SJCRH30 (cell line): ENCODE measurements around the gene MPV17L2. TPM values are rescaled to one million over a fixed set of nuclear protein-coding genes. Genes with fewer than 3 reads are reported as not detected.

Experiments used
- DNase-seq, 2 experiments: peaks; one replicate each; pipeline ENCODE4 v3.0.0-alpha.2; 2015 to 2020
- H3K27ac ChIP-seq: fragments of 250-450 bp; sonication (Bioruptor Pico); 2 replicates; pipeline ENCODE4 v1.5.1; 2020; ENCODE audit warnings: mild to moderate bottlenecking, moderate library complexity
- H3K27me3 ChIP-seq: fragments of 250-450 bp; sonication (Bioruptor Pico); 2 replicates; pipeline ENCODE4 v1.5.1; 2020; ENCODE audit warnings: mild to moderate bottlenecking, moderate library complexity
- H3K36me3 ChIP-seq: fragments of 250-450 bp; sonication (Bioruptor Pico); 2 replicates; pipeline ENCODE4 v1.5.1; 2020; ENCODE audit warnings: mild to moderate bottlenecking, moderate library complexity
- H3K4me1 ChIP-seq: fragments of 250-450 bp; sonication (Bioruptor Pico); 2 replicates; pipeline ENCODE4 v1.5.1; 2020; ENCODE audit warnings: mild to moderate bottlenecking, moderate library complexity
- H3K4me3 ChIP-seq: fragments of 250-450 bp; sonication (Bioruptor Pico); 2 replicates; pipeline ENCODE4 v1.5.1; 2020; ENCODE audit warnings: mild to moderate bottlenecking, moderate library complexity
- H3K9me3 ChIP-seq: fragments of 250-450 bp; sonication (Bioruptor Pico); replicated peaks from 2 replicates; pipeline ENCODE4 v1.5.1; 2020; ENCODE audit warnings: mild to moderate bottlenecking, moderate library complexity
- total RNA-seq: library from RNA; depleted of rRNA; stranded (reverse); fragments of >200 nt; shearing (Covaris generic); gene quantifications from 2 replicates; pipeline ENCODE4 v1.2.3, GENCODE V29; 2014

The MPV17L2 gene
- total RNA-seq, 1 experiment from 2014 or later, result 31.3 TPM

DNA sequence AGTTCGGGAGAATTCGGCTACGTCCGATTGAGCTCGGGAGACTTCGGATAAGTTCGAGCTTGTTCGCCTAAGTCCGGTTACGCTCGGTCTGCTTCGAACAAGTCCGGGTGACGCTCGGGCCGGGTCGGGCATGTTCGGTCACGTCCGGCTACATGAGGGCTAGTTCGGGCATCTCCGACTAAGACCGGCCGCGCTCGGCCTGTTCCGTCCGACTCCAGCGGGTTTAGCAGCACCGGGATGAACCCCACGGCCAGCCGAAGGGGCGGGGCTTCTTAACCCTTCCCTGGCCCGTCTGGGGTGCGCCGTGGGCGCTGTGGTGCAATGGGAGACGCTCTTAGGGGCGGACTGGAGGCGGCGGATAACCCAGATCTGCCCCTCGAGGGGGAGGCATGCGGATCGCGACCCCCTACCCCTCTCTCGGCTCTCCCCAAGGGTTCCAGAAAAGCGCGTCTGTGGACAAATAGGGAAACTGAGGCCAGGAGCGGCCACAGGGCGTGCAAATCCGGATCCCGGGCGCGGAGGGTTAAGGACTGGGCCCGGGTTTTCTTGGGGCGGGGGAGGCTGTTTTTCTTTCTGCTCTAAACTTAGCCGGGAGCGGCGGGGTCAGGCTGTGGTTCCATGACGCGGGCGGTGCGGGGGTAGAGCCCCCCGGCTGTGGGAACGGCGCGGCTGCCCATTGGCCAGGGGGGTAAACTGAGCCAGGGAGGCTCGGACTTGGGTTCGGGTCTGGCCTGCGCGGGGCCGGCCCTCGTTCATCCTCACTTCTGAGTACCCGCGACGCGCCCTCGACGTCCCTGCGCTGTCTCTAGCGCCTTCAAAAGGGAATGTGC, 31.7 kb downstream of the MPV17L2 start:
- no peaks in the 10 kb centered on the region for H3K9me3 ChIP-seq
- no peak overlapping the region for H3K27ac ChIP-seq
- DNase-seq, result no peak
- H3K4me3 ChIP-seq, result no peak overlapping the region
- H3K4me1 ChIP-seq, result no peaks in the 10 kb centered on the region
- H3K36me3 ChIP-seq, result no peaks in the 10 kb centered on the region
- H3K27me3 ChIP-seq, result no peaks in the 10 kb centered on the region

DNA sequence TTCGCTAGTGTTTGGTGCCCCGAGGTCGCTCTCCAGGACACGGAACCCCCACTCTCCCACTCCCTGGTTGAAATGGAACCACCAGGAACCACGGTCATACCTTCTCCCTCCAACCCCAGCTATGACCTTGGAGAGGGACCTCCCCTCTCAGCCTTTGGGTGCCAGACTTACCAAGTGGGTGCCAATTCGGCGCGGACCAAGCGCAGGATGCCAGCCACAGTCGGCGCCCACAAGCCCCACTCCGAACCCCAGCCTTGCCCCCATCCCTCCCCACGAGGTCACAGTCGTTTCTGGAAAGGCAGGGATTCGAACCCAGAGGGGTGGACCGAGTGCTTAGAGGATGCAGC, 32.3 kb downstream of the MPV17L2 start:
- Histone ChIP-seq H3K4me3 (no peak overlapping the region), H3K9me3 (no peaks in the 10 kb centered on the region)
- DNase-seq, result no peak

DNA sequence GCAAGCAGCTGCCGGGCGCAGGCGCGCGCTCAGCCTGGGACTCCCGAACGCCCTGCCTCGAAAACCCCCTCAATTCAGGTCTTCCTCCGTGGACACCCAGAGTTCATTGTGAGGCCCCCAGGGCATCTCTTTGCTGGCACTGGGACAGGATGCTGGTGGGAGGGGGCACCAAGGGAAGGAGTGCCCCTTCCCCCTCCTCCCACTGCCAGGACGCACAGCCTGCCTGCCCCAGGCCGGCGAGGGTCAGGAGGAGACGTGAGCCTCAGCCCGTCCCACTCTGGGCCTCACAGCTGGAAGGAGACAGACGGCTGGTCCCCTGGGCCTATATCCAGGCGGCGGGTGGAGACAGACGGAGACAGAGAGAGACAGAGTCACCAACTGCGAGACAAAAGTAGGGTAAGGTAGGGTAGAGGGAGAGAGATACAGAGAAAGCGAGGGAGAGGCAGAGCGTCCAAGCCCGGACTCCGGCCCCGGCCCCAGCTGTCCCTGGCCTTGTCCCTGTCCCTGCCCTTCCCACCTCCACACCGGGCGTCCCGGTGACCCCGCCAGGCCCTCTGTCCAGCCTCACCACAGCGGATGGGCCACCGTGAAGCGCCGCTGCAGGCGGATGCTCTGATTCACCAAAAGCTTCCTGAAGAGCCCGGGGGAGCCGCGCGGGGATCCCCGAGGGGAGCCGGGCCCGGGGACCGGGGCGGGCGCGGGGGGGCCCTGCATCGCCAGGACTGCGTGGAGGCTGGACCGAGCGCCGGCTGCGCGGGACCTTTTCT, 32.9 kb downstream of the MPV17L2 start, which contains the start of gene PDE4C:
Gene PDE4C, minus strand, starts transcription at position 737 of the 767 bp plus-strand sequence. Its CDS starts 23 bp downstream, at position 714.
- Histone ChIP-seq H3K27me3 (no peaks in the 10 kb centered on the region), H3K4me3 (peak within 1 kb of the TSS; percentile 30), H3K9me3 (no peaks in the 10 kb centered on the region), H3K36me3 (no peaks in the 10 kb centered on the region), H3K4me1 (no peaks in the 10 kb centered on the region), H3K27ac (no peak within 1 kb of the TSS)
- DNase-seq, result peak; percentile 63 to 65

More for the DNA sequence above, 32.3 kb downstream of the MPV17L2 start:
- Histone ChIP-seq H3K4me1 (no peaks in the 10 kb centered on the region), H3K27me3 (no peaks in the 10 kb centered on the region), H3K27ac (no peak overlapping the region), H3K36me3 (no peaks in the 10 kb centered on the region)

DNA sequence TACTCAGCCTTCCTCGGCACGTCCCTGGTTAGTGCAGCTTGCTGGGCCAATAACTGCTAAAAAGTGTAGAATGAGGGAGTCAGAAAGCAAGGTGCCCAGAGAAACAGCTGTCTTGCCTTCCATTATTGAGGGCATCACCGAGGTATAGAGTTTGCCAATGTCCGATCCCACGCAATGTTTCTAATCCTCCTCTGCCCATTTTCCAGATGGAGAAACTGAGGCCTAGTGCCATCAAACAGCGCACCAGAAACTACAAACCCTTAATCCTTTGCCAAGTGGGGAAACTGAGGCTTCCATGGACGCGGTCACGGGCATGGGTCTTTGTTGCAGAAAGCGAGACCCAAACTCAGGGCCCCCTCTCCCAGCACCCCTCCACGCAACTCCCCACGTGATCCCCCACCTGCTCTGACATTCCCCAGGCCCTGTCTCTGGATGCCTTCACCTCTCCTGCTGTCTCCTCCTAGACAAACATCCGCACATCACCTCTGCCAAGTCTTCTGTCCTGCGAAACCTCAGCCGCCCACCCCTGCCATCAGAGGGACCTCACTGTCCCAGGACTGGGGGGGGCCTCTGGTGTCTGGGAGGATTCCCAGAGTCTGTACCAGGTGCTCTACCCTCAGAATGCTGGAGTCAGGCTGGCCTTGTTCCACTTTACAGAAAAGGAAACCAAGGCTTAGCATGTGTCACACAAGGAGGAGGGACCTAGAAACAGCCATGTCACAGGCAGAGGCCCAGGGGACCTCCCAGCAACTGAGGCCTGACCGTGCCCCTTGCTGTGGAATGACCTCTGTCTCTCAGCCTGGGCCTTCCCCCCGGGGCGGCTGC, 34.1 kb downstream of the MPV17L2 start:
- Histone ChIP-seq H3K4me3 (no peak overlapping the region), H3K27me3 (no peaks in the 10 kb centered on the region), H3K4me1 (no peaks in the 10 kb centered on the region), H3K27ac (no peak overlapping the region), H3K9me3 (no peaks in the 10 kb centered on the region), H3K36me3 (no peaks in the 10 kb centered on the region)
- peak in 1 of 2 experiments; percentile 13 for DNase-seq

DNA sequence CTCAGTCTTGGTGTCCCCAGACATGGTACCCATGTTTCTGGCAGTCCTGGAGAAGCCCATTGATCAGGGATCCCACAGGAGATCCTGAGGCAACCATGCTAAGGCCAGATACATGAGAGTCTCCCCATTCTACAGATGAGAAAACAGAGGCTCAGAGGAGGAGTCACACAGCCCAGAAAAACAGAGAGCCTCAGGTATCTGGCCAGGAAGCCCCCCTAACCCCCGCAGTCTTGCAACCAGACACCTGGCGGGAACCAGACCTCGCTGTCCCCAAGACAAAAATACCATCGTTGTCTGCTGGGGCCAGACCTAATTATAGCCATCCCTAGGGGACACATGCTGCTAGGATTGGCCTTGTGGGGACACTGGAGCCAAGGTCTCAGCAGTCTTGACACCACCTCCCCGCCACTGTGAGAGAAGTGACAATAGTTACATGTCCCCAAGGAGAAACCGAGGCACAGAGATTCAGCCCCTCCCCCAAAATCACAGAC, 34.8 kb downstream of the MPV17L2 start:
- no peaks in the 10 kb centered on the region for H3K9me3 ChIP-seq
- no peak overlapping the region for H3K4me3 ChIP-seq
- H3K4me1 ChIP-seq, result no peaks in the 10 kb centered on the region
- H3K27me3 ChIP-seq, result no peaks in the 10 kb centered on the region
- H3K36me3 ChIP-seq, result no peaks in the 10 kb centered on the region
- H3K27ac ChIP-seq, result no peak overlapping the region
- DNase-seq, result no peak

DNA sequence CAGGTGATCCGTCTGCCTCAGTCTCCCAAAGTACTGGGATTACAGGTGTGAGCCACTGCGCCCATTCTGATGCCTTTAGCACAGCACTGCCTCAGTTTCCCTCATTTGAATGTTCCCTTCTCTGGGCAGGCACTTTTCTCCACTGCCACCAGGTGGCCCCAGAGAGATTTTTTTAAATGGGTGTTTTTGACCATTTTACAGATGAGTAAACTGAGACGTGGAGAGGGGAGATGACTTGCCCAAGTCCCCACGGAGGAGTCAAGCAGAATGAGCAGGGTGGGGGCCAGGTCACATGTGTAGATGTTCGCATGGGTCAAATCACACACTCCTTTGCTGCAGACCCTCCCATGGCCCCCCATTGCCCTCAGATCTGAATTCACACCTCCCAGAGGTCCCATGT, 36.5 kb downstream of the MPV17L2 start:
- peak in 1 of 2 experiments; percentile 19 for DNase-seq
- Histone ChIP-seq H3K4me3 (no peak overlapping the region), H3K4me1 (no peaks in the 10 kb centered on the region), H3K27me3 (no peaks in the 10 kb centered on the region), H3K27ac (no peak overlapping the region), H3K9me3 (no peaks in the 10 kb centered on the region), H3K36me3 (no peaks in the 10 kb centered on the region)

DNA sequence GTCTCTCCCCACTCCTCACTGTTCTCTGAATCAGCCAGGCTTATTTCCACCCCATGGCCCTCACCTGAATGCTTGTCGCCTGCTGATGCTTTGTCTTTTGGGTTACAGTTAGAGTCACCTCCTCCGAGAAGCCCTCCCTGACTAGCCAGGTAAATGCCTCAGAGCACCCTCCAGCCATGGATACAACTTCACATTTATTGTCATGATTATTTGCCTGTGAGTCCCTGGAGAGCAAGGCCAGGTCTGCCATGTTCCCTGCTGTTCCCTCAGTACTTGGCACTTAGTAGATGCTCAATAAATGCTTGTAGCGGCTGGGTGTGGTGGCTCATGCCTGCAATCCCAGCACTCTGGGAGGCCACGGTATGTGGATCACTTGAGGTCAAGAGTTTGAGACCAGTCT, 36.9 kb downstream of the MPV17L2 start:
- Histone ChIP-seq H3K27me3 (no peaks in the 10 kb centered on the region), H3K9me3 (no peaks in the 10 kb centered on the region), H3K36me3 (no peaks in the 10 kb centered on the region), H3K4me3 (no peak overlapping the region), H3K4me1 (no peaks in the 10 kb centered on the region), H3K27ac (no peak overlapping the region)
- DNase-seq, result no peak

DNA sequence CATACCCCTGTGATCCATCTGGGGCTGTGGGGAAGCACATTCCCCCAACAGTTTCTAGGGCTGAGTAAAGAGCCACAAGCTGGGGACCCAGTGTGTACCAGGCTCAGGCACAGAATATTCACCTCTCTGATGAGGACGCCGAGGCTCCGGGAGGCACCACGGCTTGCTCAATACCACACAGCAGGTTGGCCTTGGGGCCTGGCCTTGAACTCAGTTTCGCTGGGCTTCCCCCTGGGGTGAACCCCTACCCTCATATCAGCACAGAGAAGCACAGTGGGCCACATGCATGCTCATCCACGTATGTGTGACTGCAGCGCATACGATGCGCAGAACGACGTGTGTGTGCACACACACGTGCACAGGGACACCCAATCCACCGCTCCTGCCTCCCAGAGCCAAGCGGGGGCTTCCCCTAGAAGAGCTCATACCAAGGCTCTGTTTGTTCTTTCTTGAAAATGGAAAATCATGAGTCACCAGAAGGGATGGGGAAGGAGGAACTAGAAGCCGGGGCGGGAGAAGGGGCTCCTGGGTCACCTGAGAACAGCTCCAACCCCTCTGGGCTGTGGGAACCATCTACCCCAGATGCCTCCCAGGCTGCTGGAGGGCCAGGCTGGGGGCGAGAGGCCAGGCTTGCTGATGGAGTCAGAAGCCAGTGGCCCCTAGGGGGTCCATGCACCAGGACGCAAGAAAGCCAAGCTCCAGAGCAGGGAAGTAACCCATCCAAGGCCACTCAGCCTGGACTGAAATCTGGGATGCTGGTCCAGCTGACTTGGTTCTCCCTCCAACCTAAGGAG, 38.1 kb downstream of the MPV17L2 start:
- no peak for DNase-seq
- Histone ChIP-seq H3K27me3 (no peaks in the 10 kb centered on the region), H3K27ac (no peak overlapping the region), H3K4me1 (no peaks in the 10 kb centered on the region), H3K36me3 (no peaks in the 10 kb centered on the region), H3K4me3 (no peak overlapping the region), H3K9me3 (no peaks in the 10 kb centered on the region)

DNA sequence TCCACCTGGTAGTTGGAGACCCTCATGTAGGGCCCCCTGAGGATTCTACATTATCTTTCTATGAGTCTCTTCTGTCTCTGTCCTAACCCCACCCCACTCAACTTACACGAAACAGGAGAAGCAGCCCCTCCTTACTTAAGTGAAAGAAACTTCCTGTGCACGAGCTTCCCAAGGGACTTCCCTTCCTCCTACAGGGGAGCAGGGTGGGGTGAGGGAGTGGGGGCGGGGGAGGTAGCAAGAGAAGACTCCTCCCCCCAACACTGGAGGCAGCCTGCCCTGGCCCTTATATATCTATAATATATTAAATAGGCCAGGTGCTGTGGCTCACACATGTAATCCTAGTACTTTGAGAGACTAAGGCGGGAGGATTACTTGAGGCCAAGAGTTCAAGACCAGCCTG, 38.8 kb downstream of the MPV17L2 start:
- no peak overlapping the region for H3K27ac ChIP-seq
- H3K27me3 ChIP-seq, result no peaks in the 10 kb centered on the region
- peak in 1 of 2 experiments; percentile 18 for DNase-seq
- no peaks in the 10 kb centered on the region for H3K9me3 ChIP-seq
- no peaks in the 10 kb centered on the region for H3K36me3 ChIP-seq
- no peak overlapping the region for H3K4me3 ChIP-seq
- H3K4me1 ChIP-seq, result no peaks in the 10 kb centered on the region

DNA sequence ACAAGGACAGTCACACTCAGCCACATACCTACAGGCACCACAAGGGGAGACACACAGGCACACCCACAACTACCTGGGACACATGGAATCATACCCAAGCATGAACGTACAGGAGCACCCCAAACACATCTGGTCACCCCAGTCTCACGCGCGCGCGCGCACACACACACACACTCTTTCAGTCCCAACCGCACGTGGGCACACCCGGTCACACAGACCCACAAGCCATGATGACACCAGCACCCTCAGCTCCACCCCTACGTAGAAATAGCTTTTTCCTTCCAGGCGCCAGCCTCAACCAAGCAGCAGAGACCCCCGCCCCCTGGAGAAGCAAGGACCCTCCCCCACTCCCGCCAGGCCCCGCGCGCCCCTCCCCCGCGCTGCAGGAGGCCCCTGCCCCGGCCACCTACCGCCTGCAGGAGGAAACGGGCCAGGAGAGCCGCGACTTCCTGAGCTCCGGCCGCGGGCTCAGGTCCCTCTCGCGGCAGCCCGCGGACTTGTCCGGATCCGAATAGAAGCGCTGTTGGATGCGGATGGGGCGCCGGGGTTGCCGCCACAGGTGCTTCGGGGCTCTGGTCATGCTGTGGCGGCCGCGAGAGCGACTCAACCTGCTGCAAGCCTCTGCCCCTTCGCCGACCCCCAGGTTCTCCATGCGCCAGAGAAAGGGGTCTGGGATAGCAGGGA, 39.7 kb downstream of the MPV17L2 start:
- Histone ChIP-seq H3K27ac (no peak overlapping the region), H3K9me3 (no peaks in the 10 kb centered on the region), H3K4me1 (no peaks in the 10 kb centered on the region), H3K4me3 (no peak overlapping the region), H3K27me3 (no peaks in the 10 kb centered on the region), H3K36me3 (no peaks in the 10 kb centered on the region)
- DNase-seq, result no peak

DNA sequence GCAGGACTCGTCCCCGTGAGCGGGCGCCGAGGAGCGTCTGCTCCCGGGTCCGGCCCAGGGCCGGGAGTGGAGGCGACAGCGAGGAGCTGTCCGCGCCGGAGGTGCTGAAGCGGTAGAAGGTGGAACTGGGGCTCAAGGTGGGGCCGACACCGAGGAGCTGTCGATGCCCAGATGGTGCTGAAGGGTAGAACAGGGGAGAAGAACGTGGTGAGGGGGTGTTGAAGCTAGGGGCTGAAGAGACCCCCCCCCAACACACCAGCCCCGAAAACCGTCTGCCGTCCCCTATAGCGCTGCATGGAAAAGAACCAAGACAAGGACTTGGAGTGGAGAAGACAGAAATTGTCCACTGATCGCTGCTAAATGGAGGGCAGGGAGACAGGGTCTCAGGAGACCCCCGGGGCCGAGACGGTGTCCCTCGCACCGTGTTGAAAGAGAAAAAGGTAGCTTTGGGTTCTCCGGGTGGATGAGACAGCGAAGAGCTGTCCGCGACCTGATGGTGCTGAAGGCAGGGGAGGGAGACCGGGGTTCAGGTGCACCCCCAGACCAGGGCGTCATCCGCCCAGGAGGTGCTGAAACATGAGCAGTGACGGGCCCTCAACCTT, 40.3 kb downstream of the MPV17L2 start:
- no peaks in the 10 kb centered on the region for H3K9me3 ChIP-seq
- H3K4me1 ChIP-seq, result no peaks in the 10 kb centered on the region
- H3K27ac ChIP-seq, result no peak overlapping the region
- DNase-seq, result peak; percentile 63 to 68
- H3K4me3 ChIP-seq, result no peak overlapping the region
- H3K36me3 ChIP-seq, result no peaks in the 10 kb centered on the region
- H3K27me3 ChIP-seq, result no peaks in the 10 kb centered on the region

DNA sequence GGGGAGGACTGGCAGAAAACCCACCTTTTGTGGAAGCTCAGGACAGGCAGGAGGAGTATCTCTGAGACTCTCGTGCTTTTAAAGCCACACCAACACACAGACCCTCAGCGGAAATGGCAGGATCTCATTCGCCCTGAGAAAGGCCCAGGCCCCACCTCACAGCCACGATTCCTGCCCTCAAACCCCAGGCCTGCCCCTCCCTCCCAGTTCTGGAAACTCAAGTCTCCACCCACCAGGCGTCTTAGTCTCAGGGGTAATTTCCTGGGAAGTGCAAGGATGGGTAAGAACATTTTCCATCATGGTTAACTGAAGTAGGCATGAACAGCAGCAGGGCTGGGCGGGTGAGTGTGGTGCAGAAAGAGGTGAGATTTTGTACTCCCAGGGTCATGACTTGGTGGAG, 41.2 kb downstream of the MPV17L2 start:
- no peak overlapping the region for H3K4me3 ChIP-seq
- peaks cover 2% of the 10 kb centered on the region for H3K27me3 ChIP-seq
- H3K4me1 ChIP-seq, result no peaks in the 10 kb centered on the region
- H3K27ac ChIP-seq, result no peak overlapping the region
- DNase-seq, result no peak
- no peaks in the 10 kb centered on the region for H3K36me3 ChIP-seq
- no peaks in the 10 kb centered on the region for H3K9me3 ChIP-seq

DNA sequence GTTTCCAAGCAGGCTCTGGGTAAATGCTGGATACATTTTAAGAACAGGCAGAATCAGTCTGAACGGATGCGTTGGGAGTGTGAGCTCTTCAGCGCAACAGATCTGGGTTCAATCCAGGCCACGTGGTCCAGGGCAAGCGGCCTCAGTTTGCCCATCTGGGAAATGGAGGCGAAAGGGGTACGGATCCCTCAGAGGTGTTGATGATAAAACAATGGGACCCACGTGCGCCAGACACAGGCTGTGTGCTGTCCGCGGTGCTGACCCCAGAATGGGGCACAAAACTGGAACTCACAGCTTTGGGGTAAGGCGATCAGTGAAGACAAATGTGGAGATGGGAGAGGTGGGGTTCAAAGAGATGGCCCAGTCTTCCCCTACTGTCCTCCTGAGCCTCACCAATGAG, 46.3 kb downstream of the MPV17L2 start:
- no peak overlapping the region for H3K4me3 ChIP-seq
- H3K27ac ChIP-seq, result no peak overlapping the region

More for the DNA sequence above, 46.3 kb downstream of the MPV17L2 start:
- no peaks in the 10 kb centered on the region for H3K36me3 ChIP-seq
- peaks cover 25% of the 10 kb centered on the region for H3K27me3 ChIP-seq
- no peak for DNase-seq
- H3K9me3 ChIP-seq, result no peaks in the 10 kb centered on the region
- H3K4me1 ChIP-seq, result no peaks in the 10 kb centered on the region
